ENCODE results near the gene FGF7.
"Not testable (repeated sequence)": the region's sequence is repeated elsewhere in the genome, so short reads cannot be mapped to it uniquely, and the experiment has no call there.

Gene FGF7

GRCh38 chr15:49464522-49464921 lies 41.5 kb downstream of the FGF7 start:
- Histone ChIP-seq H3K4me3 (ENCODE audit: insufficient read depth, low read depth, low read length) (no peak overlapping the region), H3K27ac (ENCODE audit: insufficient read depth, low read depth, low read length, poor library complexity, severe bottlenecking) (no peak overlapping the region), H3K4me1 (ENCODE audit: control insufficient read depth, insufficient read depth, low read length) (no peaks in the 10 kb centered on the region), H3K36me3 (ENCODE audit: control insufficient read depth, insufficient read depth, low read length) (no peaks in the 10 kb centered on the region), H3K9me3 (ENCODE audit: control insufficient read depth, low read length) (no peaks in the 10 kb centered on the region), H3K27me3 (ENCODE audit: control insufficient read depth, insufficient read depth, low read length, poor library complexity, severe bottlenecking) (no peaks in the 10 kb centered on the region)
- WGBS, 2 experiments = 92 to 100% methylated on average over 2 of the region's 3 CpGs

DNA sequence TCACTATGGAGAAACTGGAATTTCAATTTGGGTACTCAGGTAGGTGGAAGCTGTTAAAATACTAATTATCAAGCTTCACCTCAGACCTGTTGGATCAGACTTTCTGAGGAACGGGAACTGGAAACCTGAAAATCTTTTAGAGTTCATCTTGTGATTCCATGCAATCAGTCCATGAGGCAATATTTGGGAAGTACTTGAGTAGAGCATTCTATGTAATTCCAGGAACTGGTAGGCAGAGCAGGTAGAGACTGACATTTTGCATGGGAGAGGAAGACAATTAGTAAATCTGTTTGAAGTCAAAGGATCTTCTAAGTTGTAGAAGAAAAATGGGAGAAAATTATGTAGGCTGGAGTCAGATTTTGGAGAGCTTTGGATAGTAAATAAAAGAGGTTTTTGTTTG lies 43.1 kb downstream of the FGF7 start:
- Histone ChIP-seq H3K4me1 (ENCODE audit: control insufficient read depth, insufficient read depth, low read length) (no peaks in the 10 kb centered on the region), H3K36me3 (ENCODE audit: control insufficient read depth, insufficient read depth, low read length) (no peaks in the 10 kb centered on the region), H3K27ac (ENCODE audit: insufficient read depth, low read depth, low read length, poor library complexity, severe bottlenecking) (no peak overlapping the region), H3K4me3 (ENCODE audit: insufficient read depth, low read depth, low read length) (no peak overlapping the region), H3K27me3 (ENCODE audit: control insufficient read depth, insufficient read depth, low read length, poor library complexity, severe bottlenecking) (no peaks in the 10 kb centered on the region), H3K9me3 (ENCODE audit: control insufficient read depth, low read length) (no peaks in the 10 kb centered on the region)
- 91 to 100% methylated on average over 1 of the region's 1 CpG for WGBS, 2 experiments

- Histone ChIP-seq H3K36me3 (ENCODE audit: control insufficient read depth, insufficient read depth, low read length) (no peaks in the 10 kb centered on the region), H3K9me3 (ENCODE audit: control insufficient read depth, low read length) (no peaks in the 10 kb centered on the region), H3K27ac (ENCODE audit: insufficient read depth, low read depth, low read length, poor library complexity, severe bottlenecking) (no peak overlapping the region), H3K4me1 (ENCODE audit: control insufficient read depth, insufficient read depth, low read length) (no peaks in the 10 kb centered on the region), H3K4me3 (ENCODE audit: insufficient read depth, low read depth, low read length) (no peak overlapping the region), H3K27me3 (ENCODE audit: control insufficient read depth, insufficient read depth, low read length, poor library complexity, severe bottlenecking) (no peaks in the 10 kb centered on the region)
- WGBS, 2 experiments = 94 to 96% methylated on average over 2 to 3 of the region's 3 CpGs
These were observed 44.9 kb downstream of the FGF7 start for GRCh38 chr15:49467746-49468480.

- Histone ChIP-seq H3K27me3 (ENCODE audit: control insufficient read depth, insufficient read depth, low read length, poor library complexity, severe bottlenecking) (no peaks in the 10 kb centered on the region), H3K9me3 (ENCODE audit: control insufficient read depth, low read length) (no peaks in the 10 kb centered on the region), H3K36me3 (ENCODE audit: control insufficient read depth, insufficient read depth, low read length) (no peaks in the 10 kb centered on the region), H3K4me1 (ENCODE audit: control insufficient read depth, insufficient read depth, low read length) (no peaks in the 10 kb centered on the region), H3K4me3 (ENCODE audit: insufficient read depth, low read depth, low read length) (no peak overlapping the region), H3K27ac (ENCODE audit: insufficient read depth, low read depth, low read length, poor library complexity, severe bottlenecking) (no peak overlapping the region)
- 87 to 90% methylated on average over 1 to 2 of the region's 2 CpGs for whole genome bisulfite sequencing, 2 experiments
These were observed 45.4 kb downstream of the FGF7 start for GRCh38 chr15:49468481-49468839.

GRCh38 chr15:49471248-49471647 lies 48.2 kb downstream of the FGF7 start:
- H3K27ac ChIP-seq (ENCODE audit: insufficient read depth, low read depth, low read length, poor library complexity, severe bottlenecking); H3K27me3 ChIP-seq (ENCODE audit: control insufficient read depth, insufficient read depth, low read length, poor library complexity, severe bottlenecking); H3K4me1 ChIP-seq (ENCODE audit: control insufficient read depth, insufficient read depth, low read length); H3K9me3 ChIP-seq (ENCODE audit: control insufficient read depth, low read length); H3K4me3 ChIP-seq (ENCODE audit: insufficient read depth, low read depth, low read length); H3K36me3 ChIP-seq (ENCODE audit: control insufficient read depth, insufficient read depth, low read length): not testable (repeated sequence)
- WGBS, 2 experiments = 80 to 84% methylated on average over 1 to 3 of the region's 4 CpGs

DNA sequence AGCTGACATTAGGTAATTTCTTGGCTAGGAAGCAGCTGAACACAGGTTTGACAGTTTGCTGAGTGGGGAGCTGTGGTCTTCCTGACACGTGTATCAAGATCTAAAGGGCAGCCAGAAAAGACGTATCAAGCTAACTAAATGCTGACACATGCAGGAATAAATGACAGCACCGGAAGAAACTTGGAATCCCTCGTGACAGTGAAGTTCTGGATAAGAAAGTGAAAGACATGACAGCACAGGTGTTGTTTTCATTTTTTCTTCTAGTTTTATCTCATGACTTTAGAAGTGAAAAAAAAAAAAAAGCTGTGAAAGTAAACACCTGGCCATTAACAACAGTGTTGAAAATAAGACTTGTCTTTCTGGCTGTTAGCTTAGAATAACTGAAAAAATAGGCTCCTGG lies 48.7 kb downstream of the FGF7 start:
- Histone ChIP-seq H3K36me3 (ENCODE audit: control insufficient read depth, insufficient read depth, low read length) (no peaks in the 10 kb centered on the region), H3K4me1 (ENCODE audit: control insufficient read depth, insufficient read depth, low read length) (no peaks in the 10 kb centered on the region), H3K27ac (ENCODE audit: insufficient read depth, low read depth, low read length, poor library complexity, severe bottlenecking) (no peak overlapping the region), H3K4me3 (ENCODE audit: insufficient read depth, low read depth, low read length) (no peak overlapping the region), H3K9me3 (ENCODE audit: control insufficient read depth, low read length) (no peaks in the 10 kb centered on the region), H3K27me3 (ENCODE audit: control insufficient read depth, insufficient read depth, low read length, poor library complexity, severe bottlenecking) (no peaks in the 10 kb centered on the region)
- 93 to 94% methylated on average over 4 of the region's 4 CpGs for whole genome bisulfite sequencing, 2 experiments

DNA sequence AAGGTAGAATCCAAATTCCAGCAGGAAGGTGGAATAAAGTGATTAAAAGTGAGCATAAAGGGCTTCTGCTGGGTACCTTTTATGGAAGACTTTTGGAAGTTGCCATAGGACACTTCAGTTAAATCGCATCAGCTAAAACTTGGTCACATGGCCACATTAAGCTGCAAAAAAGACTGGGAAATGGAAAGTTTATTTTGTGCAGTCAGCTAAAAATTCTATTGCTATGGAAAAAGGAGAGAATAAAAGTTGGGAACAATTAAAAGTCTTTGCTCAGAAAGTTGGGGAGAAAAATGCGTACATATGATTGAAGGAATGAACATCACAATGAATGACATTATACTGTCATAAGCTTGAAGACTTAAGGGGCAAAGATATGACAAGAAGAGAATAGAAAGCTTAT lies 49.3 kb downstream of the FGF7 start:
- Histone ChIP-seq H3K27ac (ENCODE audit: insufficient read depth, low read depth, low read length, poor library complexity, severe bottlenecking) (no peak overlapping the region), H3K4me3 (ENCODE audit: insufficient read depth, low read depth, low read length) (no peak overlapping the region), H3K27me3 (ENCODE audit: control insufficient read depth, insufficient read depth, low read length, poor library complexity, severe bottlenecking) (no peaks in the 10 kb centered on the region), H3K9me3 (ENCODE audit: control insufficient read depth, low read length) (no peaks in the 10 kb centered on the region), H3K4me1 (ENCODE audit: control insufficient read depth, insufficient read depth, low read length) (no peaks in the 10 kb centered on the region), H3K36me3 (ENCODE audit: control insufficient read depth, insufficient read depth, low read length) (no peaks in the 10 kb centered on the region)
- WGBS, 2 experiments = 97 to 99% methylated on average over 1 to 2 of the region's 2 CpGs

DNA sequence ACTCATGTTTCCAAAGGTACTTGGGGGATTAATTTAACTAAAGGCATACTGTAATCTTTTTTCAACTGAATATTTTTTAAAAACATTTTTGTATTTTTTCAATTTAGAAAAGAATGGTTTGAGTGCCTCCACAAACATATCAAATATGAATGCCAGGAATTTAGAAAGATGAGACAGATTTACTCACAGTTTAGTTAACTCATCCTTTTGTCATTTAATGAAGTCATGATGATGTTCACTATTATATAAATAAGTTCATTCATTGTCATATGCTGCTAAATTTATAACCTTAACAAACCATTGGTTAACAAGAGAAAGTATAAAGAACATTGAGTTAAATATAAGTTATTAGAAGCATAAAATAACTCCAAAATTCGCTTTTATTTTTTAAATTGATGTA lies 50.0 kb downstream of the FGF7 start:
- H3K4me3 ChIP-seq (ENCODE audit: insufficient read depth, low read depth, low read length) = no peak overlapping the region
- H3K27ac ChIP-seq (ENCODE audit: insufficient read depth, low read depth, low read length, poor library complexity, severe bottlenecking) = no peak overlapping the region
- no CpG with 5 or more reads among the region's 1 CpG for WGBS, 2 experiments
- H3K4me1 ChIP-seq (ENCODE audit: control insufficient read depth, insufficient read depth, low read length) = no peaks in the 10 kb centered on the region
- H3K27me3 ChIP-seq (ENCODE audit: control insufficient read depth, insufficient read depth, low read length, poor library complexity, severe bottlenecking) = no peaks in the 10 kb centered on the region
- H3K36me3 ChIP-seq (ENCODE audit: control insufficient read depth, insufficient read depth, low read length) = no peaks in the 10 kb centered on the region
- H3K9me3 ChIP-seq (ENCODE audit: control insufficient read depth, low read length) = no peaks in the 10 kb centered on the region

- not testable (repeated sequence) for H3K4me3 ChIP-seq (ENCODE audit: insufficient read depth, low read depth, low read length); H3K27ac ChIP-seq (ENCODE audit: insufficient read depth, low read depth, low read length, poor library complexity, severe bottlenecking); H3K4me1 ChIP-seq (ENCODE audit: control insufficient read depth, insufficient read depth, low read length); H3K9me3 ChIP-seq (ENCODE audit: control insufficient read depth, low read length); H3K27me3 ChIP-seq (ENCODE audit: control insufficient read depth, insufficient read depth, low read length, poor library complexity, severe bottlenecking); H3K36me3 ChIP-seq (ENCODE audit: control insufficient read depth, insufficient read depth, low read length)
- WGBS, 2 experiments = 85 to 96% methylated on average over 1 to 3 of the region's 4 CpGs
These were observed 55.0 kb downstream of the FGF7 start for GRCh38 chr15:49478021-49478420.

DNA sequence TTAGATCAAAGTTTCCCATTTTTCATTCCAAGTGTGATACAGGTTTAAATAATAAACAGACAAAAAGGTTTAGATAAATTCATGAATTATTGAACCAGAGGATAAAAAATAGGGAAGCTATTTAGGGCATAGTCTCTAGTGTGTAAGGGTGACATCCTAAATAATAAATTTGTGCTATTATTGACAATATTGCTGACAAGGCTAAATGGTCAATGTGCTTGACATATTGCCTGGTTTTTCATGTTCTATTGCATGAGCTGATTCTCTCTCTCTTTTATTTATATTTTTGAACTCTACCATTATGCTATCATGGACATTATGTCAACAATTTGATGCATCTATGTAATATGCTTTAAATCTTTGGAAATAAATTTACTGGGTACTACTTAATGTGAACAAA lies 55.9 kb downstream of the FGF7 start:
- not testable (repeated sequence) for H3K27me3 ChIP-seq (ENCODE audit: control insufficient read depth, insufficient read depth, low read length, poor library complexity, severe bottlenecking); H3K27ac ChIP-seq (ENCODE audit: insufficient read depth, low read depth, low read length, poor library complexity, severe bottlenecking); H3K4me1 ChIP-seq (ENCODE audit: control insufficient read depth, insufficient read depth, low read length); H3K36me3 ChIP-seq (ENCODE audit: control insufficient read depth, insufficient read depth, low read length); H3K9me3 ChIP-seq (ENCODE audit: control insufficient read depth, low read length); H3K4me3 ChIP-seq (ENCODE audit: insufficient read depth, low read depth, low read length)

DNA sequence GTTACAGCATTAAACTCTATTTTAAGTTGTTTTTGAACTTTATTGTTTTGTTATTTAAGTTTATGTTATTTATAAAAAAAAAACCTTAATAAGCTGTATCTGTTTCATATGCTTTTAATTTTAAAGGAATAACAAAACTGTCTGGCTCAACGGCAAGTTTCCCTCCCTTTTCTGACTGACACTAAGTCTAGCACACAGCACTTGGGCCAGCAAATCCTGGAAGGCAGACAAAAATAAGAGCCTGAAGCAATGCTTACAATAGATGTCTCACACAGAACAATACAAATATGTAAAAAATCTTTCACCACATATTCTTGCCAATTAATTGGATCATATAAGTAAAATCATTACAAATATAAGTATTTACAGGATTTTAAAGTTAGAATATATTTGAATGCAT lies 62.4 kb downstream of the FGF7 start:
- not testable (repeated sequence) for H3K36me3 ChIP-seq (ENCODE audit: control insufficient read depth, insufficient read depth, low read length); H3K27me3 ChIP-seq (ENCODE audit: control insufficient read depth, insufficient read depth, low read length, poor library complexity, severe bottlenecking); H3K27ac ChIP-seq (ENCODE audit: insufficient read depth, low read depth, low read length, poor library complexity, severe bottlenecking); H3K4me1 ChIP-seq (ENCODE audit: control insufficient read depth, insufficient read depth, low read length); H3K9me3 ChIP-seq (ENCODE audit: control insufficient read depth, low read length); H3K4me3 ChIP-seq (ENCODE audit: insufficient read depth, low read depth, low read length)
- WGBS, 2 experiments = 93% methylated on average over 1 of the region's 1 CpG; no CpG with 5 or more reads in 1 of the 2 experiments

All from ectodermal cell (in vitro differentiated cells).